Stomach (tissue), 4 donors: ENCODE data around the gene MST1.

ENCODE experiments used
- CTCF ChIP-seq, 7 experiments: fragments of 450-650 bp in 4 of 7; fragments of 200-600 bp in 3 of 7; sonication (generic) in 3 of 7; IDR thresholded peaks; one replicate each; pipeline ENCODE4 v1.5.1; 2016 to 2019; ENCODE audit warnings: antibody characterized with exemption in 7 of 7, control low read depth in 2 of 7, mild to moderate bottlenecking in 1 of 7
- POLR2A ChIP-seq, 4 donors: fragments of 450-650 bp; IDR thresholded peaks; one replicate each; pipeline ENCODE4 v1.6.1; 2016; ENCODE audit warnings: antibody characterized with exemption in 4 of 4, control low read depth in 2 of 4, mild to moderate bottlenecking in 1 of 4, moderate library complexity in 1 of 4
- POLR2AphosphoS5 ChIP-seq, 3 donors: sonication (generic); formaldehyde crosslinking; IDR thresholded peaks; one replicate each; pipeline ENCODE4 v1.6.1; 2016; ENCODE audit warnings: antibody characterized with exemption in 3 of 3

GRCh38 chr3:49668861-49669260, 20.4 kb downstream of the MST1 start:
- no peak for TF ChIP-seq CTCF (IDR thresholded peaks at IDR 0.05)
- no peak for TF ChIP-seq POLR2AphosphoS5 (IDR thresholded peaks at IDR 0.05)
- no peak for TF ChIP-seq POLR2A (IDR thresholded peaks at IDR 0.05)
